Cortex of kidney (tissue), 1 donor: Measurements from ENCODE around the gene VDAC2.

Experiments used
- DNase-seq: peaks from one replicate; lab custom pipeline; 2025; lab: John Stamatoyannopoulos, UW

VDAC2 gene

DNA sequence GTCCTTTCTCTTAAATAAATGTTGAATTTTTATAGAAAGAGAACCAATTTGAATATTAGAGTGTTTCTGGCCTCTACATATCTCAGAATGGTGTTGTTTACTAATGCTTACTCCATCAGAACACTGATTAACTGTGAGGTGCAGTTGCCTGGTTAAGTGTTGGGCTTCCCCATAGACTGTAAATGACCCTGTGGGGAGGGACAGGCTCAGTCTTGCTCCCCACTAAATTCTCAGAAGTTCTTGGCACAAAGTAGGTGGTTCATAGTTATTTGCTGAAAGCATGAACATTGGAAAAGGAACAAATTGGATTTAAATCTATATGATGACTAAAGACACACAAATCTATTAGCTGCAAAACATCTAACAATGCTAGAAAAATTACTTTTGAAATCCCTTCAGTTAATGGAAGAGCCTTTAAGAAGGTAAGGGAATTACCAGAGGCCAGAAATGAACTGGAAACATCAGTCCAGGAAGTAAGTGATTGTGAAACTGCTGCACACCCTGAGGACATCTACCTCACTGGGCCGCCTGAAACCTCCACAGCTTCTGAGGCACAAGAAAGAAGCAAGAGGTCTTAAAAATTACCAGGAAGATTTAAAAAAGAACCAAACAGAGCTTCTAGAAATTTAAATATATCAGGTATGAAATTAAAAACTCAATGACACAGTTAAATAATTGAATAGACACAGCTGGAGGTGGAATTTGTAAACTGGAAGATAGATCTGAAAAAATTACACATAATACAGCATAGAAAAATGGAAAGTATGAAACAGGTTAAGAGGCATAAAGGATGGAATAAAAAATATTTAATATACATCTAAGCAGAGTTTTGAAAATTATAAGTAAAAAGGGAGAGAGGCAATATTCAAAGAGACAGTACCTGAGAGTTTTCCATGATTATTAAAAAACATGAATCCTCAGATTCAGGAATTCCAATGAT is 43.0 kb downstream of the VDAC2 start:
- DNase-seq: no peak

DNA sequence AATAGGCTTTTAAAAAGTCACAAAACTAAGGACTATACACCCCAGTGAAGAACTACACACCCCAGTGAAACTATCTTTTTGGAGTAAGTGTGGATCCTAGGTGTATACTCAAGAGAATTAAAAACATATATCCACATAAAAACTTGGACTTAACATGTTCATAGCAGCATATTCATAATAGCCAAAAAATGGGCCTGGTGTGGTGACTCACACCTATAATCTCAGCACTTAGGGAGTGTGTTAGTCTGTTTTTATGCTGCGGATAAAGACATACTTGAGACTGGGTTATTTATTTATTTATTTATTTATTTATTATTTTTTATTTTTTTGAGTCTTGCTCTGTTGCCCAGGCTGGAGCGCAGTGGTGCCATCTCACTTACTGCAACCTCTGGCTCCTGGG is 44.1 kb downstream of the VDAC2 start:
- no peak for DNase-seq

- no peak for DNase-seq
These were observed 50.4 kb downstream of the VDAC2 start for GRCh38 chr10:75260990-75261389.

DNA sequence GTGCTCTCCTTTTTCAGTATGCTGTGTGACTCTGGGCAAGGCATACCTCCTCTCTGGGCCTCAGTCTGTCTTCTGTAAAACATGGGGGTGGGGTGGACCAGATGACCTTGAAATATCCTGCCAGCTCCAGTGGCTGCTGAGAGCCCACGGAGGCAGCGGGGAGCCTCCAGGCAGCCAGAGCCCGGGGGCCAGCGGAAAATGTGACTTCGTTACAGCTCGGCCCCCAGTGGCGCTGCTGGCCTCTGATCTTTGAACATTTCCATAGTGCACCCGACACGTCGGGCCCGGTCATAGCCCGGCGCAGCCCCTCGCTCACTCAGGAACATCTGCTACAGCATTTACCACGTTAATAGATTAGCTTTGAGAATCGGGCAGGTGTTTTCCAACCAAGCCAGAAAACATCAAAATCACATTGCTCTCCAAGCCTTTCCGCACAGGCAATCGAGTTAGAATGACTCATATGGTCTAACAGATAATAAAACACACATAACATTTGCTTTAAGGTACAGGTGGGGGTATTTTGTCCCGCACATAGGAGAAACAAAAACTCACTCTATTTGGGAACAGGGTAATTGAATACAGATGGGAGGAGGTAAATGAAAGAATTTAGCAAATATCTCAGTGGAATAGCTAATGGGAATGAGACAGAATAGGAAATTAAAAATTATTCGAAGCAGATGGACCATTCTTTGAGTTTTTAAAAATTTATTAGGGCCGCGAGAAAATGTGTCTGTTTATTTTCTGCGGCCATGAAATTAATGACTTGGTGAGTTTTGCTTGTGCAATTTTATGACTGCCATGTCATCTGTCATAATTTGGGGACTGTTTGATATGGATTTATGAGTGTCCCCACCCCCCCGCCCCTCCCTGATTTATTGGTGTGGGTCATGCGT is 51.5 kb downstream of the VDAC2 start:
- DNase-seq: no peak

DNA sequence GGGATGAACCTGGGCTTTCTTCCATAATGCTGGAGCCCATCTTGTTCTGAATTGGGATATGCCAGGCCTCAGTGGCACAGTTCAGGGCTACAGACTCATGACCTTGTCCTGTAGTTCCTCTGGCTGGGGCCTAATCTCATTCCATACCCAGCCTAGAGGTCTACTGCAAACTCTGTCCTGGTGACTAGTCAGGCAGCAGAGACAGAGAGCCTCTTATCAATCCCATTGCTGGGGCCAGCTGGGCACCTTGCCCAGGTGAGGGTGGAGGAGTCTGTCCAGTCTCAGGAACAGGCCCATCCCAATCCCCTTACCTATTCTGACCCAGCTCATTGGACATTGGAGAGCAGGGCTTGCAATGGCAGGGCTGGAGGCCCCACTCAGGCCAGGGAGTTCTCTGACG is 53.2 kb downstream of the VDAC2 start:
- no peak for DNase-seq

DNA sequence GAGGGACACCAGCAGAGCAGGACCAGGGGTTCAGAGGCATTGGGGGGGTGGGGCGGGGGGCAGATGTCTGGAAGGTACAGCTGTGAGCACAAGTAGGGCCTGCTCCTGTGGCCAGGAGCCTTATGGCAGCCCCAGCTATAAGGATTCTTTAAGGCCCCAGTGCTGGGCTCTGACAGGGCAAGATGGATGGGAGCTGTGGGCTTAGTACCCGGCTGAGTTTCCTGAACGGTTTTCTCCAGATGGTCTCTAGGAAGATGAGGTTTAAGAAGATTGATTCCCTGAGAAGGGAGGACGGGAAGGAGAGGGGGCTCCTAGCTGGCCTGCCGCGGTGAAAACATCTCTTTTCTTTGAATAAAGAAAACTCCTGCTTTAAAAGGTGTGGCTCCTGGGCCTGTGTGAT is 55.3 kb downstream of the VDAC2 start:
- DNase-seq: no peak

GRCh38 chr10:75266945-75267344 is 56.3 kb downstream of the VDAC2 start:
- no peak for DNase-seq

GRCh38 chr10:75269605-75270004 is 59.0 kb downstream of the VDAC2 start:
- no peak for DNase-seq

DNA sequence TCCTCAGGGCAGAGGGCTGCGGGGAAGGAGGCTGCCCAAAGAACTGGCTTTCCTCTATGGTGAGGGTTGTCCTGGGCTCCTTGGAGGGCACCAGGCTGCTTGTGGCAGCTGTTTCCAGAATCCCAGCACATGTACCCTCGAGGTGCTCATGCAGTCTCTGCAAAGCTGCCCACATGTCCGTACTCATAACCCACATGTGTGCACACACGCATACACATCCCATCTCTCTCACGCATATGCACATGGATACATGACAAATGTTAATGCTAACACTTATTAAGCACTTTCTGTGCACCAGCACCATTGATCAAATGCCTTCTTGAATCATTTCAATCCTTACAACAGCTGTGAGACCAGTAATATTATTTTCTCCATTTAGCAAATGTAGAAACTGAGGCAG is 61.5 kb downstream of the VDAC2 start:
- DNase-seq: no peak

- no peak for DNase-seq
These were observed 62.3 kb downstream of the VDAC2 start for GRCh38 chr10:75272896-75273295.

DNA sequence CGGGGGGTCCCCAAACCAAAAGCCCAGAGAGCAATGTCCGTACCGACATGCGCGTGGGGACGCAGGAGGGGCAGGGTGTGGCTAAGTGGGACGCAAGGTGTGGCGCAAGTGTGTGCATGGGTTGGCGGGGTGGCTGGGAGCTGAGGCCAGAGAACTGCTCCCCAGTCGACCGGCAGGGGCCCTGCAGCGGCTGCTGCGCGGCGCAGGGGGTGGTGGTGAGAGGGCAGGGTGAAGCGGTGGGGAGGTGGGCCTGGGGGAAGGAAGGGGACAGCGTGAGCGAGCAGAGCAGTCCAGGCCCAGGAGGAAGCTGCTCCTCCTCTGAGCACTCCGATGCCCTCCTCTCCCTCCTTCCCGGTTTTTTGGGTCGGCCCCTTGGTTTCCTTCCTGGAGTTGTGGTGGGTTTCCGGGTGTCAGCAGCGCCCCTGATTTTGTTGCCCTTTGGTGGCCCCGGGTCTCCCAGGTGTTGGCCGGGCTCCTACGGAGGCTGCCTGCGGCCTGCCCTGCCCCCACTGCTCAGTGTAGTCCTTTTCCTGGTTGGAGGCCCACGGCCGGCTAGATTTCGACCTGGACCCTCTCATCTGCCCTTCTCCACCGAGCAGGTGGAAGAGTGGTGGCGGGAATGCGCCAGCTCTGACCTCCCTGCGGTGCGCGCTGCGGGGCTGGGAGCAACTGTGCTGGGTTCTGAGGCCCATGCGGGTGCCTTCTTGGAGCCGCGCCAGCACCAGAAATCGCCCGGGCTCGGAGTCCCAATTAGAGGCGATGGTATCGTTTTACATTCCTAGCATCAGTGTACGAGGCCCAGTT is 65.7 kb downstream of the VDAC2 start:
- no peak for DNase-seq

GRCh38 chr10:75280236-75280635 is 69.6 kb downstream of the VDAC2 start:
- DNase-seq: no peak
